GM19193 (cell line): ENCODE measurements around the gene STOML2.
A peak's percentile ranks its signal among the peaks of the same experiment; 100 is the strongest.

Experiments used
- POLR2A ChIP-seq: IDR thresholded peaks from 4 replicates; pipeline ENCODE4 v1.6.1; 2011; ENCODE audit not compliant: insufficient read depth, insufficient read length; ENCODE audit errors: extremely low read depth

The STOML2 gene

DNA sequence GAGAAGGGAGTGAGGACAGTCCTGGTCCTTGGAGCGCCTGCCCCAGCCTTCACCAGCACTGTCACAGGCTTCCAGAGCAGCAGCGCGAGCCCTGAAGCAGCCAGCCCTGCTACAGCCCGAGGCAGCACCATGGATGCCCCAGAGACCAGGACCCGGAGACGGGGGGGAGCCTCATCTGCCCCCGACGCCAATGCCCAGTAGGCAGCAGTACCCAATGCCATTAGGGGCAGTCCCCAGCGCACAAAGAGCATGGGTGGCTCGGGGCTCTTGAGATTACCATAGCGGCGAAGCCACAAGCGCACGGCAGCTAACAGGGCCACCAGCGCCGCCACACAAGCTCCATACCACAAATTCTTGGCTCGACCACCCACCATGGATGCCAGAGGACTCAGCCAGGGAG, 11.4 kb downstream of the STOML2 start:
- TF ChIP-seq POLR2A = no peak

DNA sequence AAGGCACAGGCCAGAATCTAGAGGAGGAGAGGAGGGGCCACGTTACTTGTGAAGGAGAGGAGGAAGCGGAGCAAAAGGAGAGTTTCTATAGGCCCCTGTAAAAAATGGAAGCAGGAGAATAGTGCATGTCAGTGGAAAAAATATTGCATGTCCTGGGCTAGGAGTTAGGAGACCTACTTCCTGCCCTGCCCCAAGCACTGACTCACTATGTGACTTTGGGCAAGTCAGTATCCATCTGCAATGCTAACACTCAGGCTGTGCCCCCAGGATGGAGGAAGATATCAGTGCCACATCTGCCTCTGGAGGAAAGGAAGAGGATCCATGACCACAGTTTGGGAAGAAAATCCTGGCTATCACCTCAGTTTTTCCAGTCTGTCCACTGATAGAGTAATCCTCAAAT, 13.5 kb downstream of the STOML2 start:
- no peak for TF ChIP-seq POLR2A

DNA sequence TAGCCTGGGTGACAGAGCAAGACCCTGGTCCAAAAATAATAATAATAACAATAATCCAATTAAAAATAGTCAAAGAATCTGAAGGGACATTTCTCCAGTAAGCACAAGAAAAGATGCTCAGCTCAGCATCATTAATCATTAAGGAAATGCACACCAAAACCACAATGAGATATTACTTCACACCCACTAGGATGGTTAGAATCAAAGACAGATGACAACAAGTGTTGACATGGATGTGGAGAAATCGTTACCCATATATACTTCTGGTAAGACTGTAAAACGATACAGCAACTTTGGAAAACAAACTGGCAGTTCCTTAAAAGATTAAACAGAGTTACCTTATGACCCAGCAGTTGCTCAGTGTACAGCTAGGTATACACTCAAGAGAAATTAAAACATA, 17.9 kb downstream of the STOML2 start:
- no peak for TF ChIP-seq POLR2A

DNA sequence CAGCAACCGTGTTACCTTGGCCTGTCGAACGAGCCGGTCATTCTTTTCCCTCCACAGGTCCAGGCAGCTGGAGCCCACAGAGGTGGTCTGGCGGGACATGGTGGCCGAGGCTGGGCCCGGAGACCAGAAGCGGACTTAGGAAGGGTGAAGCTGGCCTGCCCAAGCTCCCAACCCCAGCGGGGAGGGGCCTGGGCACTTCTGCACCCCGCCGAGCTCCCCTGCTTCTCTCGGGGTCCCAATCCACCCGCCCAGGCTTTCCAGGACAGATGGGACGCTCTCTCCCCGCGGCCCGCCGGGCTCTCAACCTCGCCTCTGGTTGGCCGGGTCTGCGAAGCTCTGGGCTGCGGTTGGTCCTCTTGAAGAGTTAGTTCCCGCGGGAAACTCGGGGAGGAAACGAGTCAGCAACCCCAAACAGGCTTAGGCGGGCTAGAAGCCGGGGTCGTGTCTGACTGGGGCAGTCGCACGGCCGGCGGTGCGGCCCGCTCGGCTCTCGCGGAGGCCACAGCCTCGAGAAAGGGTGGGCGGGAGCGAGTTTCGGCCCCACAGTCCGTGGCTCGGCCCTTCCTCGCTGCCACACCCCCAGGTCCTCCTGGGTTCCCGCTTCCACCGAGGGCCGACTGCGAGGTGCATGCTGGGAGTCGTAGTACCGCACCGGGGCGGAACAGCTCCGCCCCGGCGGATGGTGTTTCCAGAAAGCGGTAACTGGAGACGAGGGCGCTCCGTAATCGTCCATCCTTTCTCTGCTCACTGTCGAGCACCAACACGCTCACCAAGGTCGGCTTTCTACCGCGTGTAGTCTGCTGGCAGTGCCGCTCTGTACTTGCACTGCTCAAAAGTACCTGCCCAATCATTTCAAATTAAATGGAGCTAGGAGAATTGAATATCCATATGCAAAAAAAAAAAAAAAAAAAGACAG, 23.2 kb downstream of the STOML2 start, which contains the start of gene FANCG:
FANCG (minus strand) TSS at position 517 of the 916 bp plus-strand sequence; CDS start at position 99, 418 bp downstream.
- TF ChIP-seq POLR2A = peak; percentile 73

DNA sequence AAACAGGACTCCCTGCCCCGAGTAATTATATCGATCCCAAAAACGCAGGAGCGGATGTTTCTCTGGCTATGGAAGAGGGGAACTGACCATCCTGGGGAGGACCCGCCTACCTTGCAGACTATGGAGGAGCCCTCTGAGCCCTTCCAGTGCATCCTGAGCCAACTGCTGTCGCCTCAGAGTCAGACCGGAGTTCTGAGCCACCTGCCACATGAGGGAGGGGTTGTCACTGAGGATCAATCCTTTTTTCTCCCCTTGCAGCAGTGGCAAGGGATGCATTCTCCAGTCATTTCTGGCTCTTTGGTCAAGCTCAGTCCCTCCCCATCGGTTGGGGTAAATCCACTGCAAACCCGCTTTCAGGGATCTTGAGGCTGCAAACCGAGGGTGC, 23.9 kb downstream of the STOML2 start:
- TF ChIP-seq POLR2A = no peak

DNA sequence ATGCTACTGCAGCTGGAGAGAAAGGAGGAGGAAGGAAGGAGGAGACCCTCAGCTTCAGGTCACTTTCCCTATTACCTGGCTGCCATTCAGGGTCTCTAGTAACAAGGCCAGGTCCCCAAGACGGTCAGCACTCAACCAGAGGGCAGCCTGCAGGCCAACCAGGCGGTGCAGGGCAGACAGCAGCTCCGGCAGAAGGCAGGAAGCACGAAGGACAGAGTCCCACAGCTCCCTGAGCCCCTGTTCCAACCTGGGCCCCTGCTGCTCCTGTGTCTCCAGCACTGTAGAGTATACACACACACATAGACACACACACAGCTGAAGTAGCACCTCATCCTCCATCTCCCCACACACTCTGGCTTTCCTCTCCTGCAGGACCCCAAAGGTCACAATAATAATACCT, 24.9 kb downstream of the STOML2 start:
- no peak for TF ChIP-seq POLR2A

DNA sequence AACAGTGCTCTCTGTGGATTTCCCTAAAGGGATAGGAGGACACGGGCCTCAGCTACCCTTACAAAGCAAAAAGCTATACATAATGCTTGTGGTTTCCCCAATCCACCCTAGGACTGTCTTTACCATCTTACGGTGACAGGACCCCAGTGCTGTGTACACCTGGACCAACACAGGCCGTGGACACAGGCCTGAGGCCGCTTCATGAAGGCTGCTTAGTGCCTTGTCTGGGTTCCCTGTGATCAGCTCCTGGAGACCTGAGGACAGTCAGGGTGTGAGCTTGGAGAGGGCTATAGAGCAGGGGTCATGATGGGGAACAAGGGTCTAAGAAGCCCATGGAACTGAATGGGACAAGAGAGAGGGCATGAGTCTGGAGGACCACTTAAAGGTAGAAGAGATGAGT, 26.1 kb downstream of the STOML2 start:
- TF ChIP-seq POLR2A = no peak

DNA sequence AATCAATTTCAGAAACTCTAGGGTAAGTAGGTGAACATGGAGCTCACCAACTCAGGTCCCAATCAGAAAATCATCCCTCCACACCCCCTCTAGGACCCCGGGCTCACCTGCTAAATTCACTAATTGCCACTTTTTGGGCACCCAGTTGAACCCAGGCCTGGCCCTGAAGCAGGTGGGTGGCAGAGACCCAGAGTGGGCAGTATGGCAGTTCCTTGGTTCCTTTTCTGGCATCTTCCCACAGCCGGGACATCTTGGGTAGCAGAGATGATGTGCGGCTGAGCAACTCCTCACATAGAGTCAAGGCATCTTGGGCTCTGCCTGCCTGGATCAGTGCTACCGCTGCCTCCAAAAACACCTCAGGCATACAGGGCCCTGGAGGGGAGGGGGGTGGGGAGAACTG, 27.6 kb downstream of the STOML2 start:
- TF ChIP-seq POLR2A = no peak

DNA sequence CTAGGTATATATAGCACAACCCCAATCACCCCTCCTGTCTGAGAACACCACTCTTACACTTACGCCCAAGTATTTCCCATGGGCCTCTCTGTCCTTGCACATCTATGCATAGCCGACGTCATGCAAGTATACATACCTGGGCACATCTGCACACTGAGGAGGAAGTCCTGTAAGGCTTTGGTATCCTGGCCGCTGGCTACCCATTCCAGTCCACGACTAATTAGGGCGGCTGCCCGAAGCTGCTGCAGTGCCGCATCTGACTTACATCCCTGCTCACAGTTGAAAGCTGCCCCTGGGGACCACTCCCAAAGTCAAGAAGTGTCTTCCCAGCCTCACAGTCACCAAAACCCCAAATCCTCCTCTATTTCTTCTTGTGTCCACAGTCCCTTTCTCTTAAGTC, 28.1 kb downstream of the STOML2 start:
- no peak for TF ChIP-seq POLR2A

DNA sequence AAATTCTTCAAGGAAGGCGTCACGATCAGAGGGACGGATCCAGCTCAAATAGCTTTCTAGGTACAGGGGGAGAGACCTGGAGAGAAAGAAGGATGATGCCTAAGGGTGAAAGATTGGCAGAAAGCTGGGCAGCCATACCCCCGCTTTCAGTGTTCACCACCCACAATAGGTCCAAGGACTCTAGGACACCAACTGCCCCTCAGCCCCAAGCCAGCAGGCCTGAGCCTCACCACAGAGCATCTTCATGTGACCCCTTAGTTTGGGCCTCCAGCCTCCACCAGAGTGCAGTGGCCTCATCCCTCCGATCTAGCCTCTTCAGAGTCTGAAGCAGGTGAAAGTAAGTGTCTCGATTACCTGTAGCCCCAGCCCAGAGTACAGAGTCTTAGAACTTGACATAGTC, 28.8 kb downstream of the STOML2 start:
- no peak for TF ChIP-seq POLR2A

DNA sequence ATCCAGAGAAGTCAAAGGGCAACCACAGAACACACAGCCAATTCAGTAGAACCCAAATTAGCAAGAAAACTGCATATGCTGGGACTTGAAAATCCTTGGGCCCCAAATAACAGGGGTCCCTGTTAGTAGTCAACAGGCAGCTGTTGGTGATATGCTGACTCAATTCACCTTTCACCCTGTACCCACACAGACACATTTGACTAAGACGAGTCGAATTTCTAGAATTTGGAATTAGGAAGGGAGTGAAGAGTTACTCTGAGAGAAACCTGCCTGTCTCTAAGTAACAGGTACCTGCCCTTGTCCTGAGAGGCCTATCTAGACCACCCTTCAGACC, 29.7 kb downstream of the STOML2 start:
- TF ChIP-seq POLR2A = no peak

DNA sequence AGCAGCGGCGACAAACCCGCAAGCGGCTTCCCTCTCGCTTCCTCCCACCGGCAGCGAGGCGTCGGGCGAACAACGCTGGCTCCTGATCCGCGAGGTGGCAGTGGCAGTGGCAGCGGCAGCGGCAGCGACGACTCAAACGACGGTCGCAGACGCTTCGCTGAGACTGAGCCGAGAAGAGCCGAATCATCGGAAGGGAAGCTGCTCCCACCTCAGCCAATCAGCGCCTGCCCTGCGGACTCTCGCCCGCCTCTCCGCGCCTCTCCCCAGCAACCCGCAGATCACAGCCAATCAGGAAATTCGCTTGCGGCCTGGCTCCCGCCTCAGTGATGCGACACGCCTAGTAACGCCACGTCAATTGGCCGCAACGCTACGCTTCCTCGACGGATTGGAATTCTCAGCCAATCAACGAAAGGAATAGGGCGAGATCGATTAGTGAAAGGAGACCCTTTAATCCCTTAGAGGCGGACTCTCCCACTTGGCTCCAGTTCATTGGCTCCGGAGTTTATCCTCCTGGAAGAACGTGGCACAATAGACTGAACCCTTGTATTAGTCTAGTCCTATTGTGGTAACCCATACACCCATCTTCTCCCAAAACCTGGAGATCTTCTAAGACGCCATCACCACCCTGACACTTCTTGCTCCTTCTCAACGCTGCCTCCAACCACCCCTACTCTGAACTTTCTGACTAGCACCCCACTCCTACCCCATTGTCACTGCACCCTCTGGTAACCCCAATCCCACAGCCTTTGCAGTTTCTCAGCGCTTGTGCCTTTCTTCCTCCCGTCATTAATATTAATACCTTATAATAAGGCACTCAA, 30.3 kb downstream of the STOML2 start, which contains the start of gene VCP:
VCP (minus strand) TSS at position 165 of the 818 bp plus-strand sequence. CDS start 272 bp downstream, outside the sequence.
- peak; percentile 95 for TF ChIP-seq POLR2A

DNA sequence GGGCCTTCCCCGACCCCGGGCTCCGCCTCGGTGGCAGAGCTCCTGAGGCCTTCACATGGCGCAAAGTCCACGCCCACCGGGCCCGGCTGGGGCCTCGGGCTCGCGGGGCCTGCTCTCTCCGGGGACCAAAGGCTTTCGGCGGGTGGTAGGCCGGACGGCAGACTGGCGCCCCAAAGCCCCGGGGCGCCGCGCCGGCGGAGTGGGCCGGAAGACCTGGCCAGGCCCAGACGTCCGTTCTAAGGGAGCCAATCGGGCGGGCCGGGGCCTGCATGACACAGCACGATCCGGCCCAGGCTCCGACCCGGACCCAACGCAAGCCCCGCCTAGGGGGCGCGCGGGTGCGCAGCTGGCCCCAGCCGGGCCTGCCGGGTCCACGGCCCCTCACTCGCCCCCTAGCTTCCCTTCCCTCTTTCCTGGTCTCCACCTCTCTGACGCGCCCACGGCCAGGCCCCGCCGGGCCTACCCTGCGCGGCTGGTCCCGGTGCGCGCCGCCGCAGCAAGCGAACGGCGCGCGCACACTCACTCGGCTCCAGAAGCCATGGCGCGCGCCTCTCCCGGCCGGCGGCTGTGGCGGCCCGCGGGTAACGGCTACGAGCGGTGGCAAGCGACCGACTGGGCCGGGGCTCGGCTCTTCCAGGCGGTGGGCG, 31.0 kb downstream of the STOML2 start:
- no peak for TF ChIP-seq POLR2A

DNA sequence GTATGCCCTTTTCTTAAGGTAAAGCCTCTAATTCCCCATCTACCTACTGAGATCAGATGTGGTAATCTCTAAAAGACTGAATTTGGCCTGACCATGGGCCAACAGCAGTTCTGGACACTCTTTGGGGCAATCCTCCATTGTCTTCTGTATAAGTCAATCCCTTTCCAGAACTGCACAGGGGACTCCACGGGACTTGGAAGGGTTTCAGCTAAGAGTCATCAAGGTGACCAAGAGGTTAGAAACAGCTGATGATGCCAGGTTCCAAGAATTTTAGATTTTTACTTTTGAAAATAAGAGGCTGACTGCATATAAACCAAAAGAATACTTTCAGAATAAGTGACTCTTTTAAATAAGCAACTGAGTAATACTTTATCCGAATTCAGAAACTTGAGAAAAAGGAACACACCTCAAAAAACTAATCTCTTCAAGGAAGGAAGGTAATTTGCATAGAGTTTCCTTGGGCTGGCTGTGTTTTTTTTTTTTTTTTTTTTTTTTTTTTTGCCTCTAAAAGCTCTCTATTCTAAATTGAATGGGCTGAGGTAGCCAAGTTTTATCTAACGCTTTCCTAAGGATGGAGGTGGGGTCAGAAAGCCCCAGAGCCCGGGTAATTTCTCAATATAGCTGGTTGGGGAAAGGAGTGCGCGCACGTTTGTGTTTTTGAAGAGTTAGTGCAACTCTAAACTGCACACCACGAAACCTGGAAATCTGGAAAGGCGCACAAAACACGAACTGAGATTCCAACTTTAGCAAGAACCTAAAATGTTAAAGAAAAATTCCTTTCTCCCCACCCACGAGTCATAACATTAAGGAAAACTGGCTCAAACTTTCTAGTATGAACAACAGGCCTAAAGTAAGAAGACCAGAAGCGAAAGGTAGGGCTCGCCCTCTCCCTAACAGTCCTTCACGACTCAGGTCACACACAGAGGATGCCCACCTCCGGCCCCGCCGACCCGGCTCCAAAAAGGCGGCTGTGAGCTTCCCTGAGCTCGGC, 31.8 kb downstream of the STOML2 start:
- TF ChIP-seq POLR2A = no peak
